DOHH2 (cell line): ENCODE data around the gene SLC5A6.

Experiments
- H3F3A ChIP-seq: fragments of 200-600 bp; sonication (generic), shearing (Covaris generic); 2 replicates; pipeline ENCODE4 v1.6.0; 2016; ENCODE audit warnings: antibody characterized with exemption, mild to moderate bottlenecking; ENCODE audit not compliant: control insufficient read depth, insufficient read depth
- H3K27ac ChIP-seq: fragments of 200-600 bp; sonication (generic); 2 replicates; pipeline ENCODE4 v1.5.1; 2014; ENCODE audit warnings: low read depth, mild to moderate bottlenecking, low read length, moderate library complexity
- H3K27me3 ChIP-seq: fragments of 200-600 bp; sonication (generic); 2 replicates; pipeline ENCODE4 v1.6.1; 2014; ENCODE audit warnings: mild to moderate bottlenecking, low read length, mixed read lengths; ENCODE audit not compliant: control insufficient read depth
- H3K36me3 ChIP-seq: fragments of 200-600 bp; sonication (generic); 2 replicates; pipeline ENCODE4 v1.6.1; 2014; ENCODE audit warnings: mild to moderate bottlenecking, low read length, moderate library complexity, mixed read lengths; ENCODE audit not compliant: control insufficient read depth
- H3K4me1 ChIP-seq: fragments of 200-600 bp; sonication (generic); 2 replicates; pipeline ENCODE4 v1.6.1; 2014; ENCODE audit warnings: mild to moderate bottlenecking, low read length, mixed read lengths; ENCODE audit not compliant: control insufficient read depth
- H3K4me2 ChIP-seq: fragments of 200-600 bp; sonication (generic); 2 replicates; pipeline ENCODE4 v1.6.0; 2014; ENCODE audit warnings: mild to moderate bottlenecking, low read length, moderate library complexity
- H3K4me3 ChIP-seq: fragments of 200-600 bp; sonication (generic); 2 replicates; pipeline ENCODE4 v1.5.1; 2014; ENCODE audit warnings: mild to moderate bottlenecking, low read length, mixed read lengths
- H3K79me2 ChIP-seq: fragments of 200-600 bp; sonication (generic); 2 replicates; pipeline ENCODE4 v1.6.1; 2014; ENCODE audit warnings: mild to moderate bottlenecking, low read length, mixed read lengths; ENCODE audit not compliant: control insufficient read depth
- H3K9me2 ChIP-seq: fragments of 200-600 bp; sonication (generic); replicated peaks from 2 replicates; pipeline ENCODE4 v1.6.1; 2014; ENCODE audit warnings: mild to moderate bottlenecking, low read length, mixed read lengths; ENCODE audit not compliant: control insufficient read depth
- H3K9me3 ChIP-seq: fragments of 200-600 bp; sonication (generic); 2 replicates; pipeline ENCODE4 v1.6.1; 2014; ENCODE audit warnings: antibody characterized with exemption, low read length, mixed read lengths; ENCODE audit not compliant: control insufficient read depth, insufficient read depth
- H4K20me1 ChIP-seq: fragments of 200-600 bp; sonication (generic); 2 replicates; pipeline ENCODE4 v1.6.0; 2014; ENCODE audit warnings: low read depth, mild to moderate bottlenecking, antibody characterized with exemption, low read length, moderate library complexity; ENCODE audit not compliant: control insufficient read depth, insufficient read depth
- EZH2phosphoT487 ChIP-seq: fragments of 200-600 bp; sonication (generic); IDR thresholded peaks from 2 replicates; pipeline ENCODE4 v1.6.1; 2017; ENCODE audit warnings: borderline replicate concordance, mild to moderate bottlenecking, antibody characterized with exemption, low read length, moderate library complexity, mixed read lengths
- TF ChIP-seq, protein P1 (sequence below): fragments of 200-600 bp; sonication (generic); IDR thresholded peaks from one replicate; pipeline ENCODE4 v1.5.1; 2014; ENCODE audit warnings: antibody characterized with exemption, mild to moderate bottlenecking, low read depth, low read length; ENCODE audit not compliant: poor library complexity, severe bottlenecking

Gene SLC5A6

DNA sequence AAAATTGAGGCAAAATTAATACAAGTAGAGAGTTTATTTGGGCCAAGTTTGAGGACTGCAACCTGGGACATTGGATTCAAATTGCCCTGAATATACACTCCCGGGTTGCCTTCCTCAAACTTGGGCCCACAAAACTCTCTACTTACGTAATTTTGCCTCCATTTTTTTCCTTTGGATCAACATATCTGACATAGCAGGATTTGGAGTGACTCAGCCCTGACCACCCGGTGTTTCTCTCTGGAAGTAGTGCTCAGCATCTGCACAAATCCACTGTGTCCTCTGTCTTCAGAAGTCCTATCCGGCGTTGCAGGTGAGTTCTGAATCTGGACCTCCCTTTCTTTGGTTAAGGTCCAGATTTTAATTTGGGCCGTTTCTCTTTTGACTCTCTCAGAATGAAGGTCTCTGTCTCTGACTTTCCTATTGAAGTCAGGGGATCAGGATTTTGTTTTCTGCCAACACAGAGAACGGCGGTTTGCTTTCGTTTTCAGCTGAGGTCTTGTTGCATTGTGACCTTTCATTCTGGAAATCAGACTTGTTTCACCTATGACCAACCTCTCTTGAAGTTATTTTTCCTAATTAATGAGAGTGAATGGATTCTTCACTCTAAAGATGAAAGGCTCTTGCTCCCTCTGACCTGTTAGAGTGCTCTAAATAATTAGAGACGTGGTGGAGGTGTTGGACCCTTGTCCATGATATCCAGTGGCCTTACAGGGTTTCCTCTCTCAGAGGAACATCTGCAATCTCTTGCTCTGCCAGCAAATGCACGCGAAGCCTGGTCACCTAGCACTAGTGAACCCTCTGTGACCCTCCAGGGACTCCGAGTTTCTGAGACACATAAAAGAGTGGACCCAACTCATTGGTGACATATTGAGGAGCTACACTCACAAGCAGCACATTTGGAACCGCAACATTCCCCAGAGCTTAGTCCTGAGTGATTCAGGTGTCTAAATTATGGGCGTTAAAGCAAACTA, 49.6 kb downstream of the SLC5A6 start:
- Histone ChIP-seq H3K36me3 (no peaks in the 10 kb centered on the region), H3K4me2 (no peak overlapping the region), H3K27ac (no peak overlapping the region), H3K79me2 (no peaks in the 10 kb centered on the region), H3K4me1 (peaks cover 24% of the 10 kb centered on the region), H3K9me3 (no peaks in the 10 kb centered on the region), H3K4me3 (no peak overlapping the region), H3K9me2 (no peaks in the 10 kb centered on the region), H4K20me1 (no peaks in the 10 kb centered on the region), H3F3A (no peaks in the 10 kb centered on the region; the same call in 1 of the 2 replicates), H3K27me3 (no peaks in the 10 kb centered on the region)
- TF ChIP-seq EZH2phosphoT487, result no peak
- TF ChIP-seq, protein P1, sequence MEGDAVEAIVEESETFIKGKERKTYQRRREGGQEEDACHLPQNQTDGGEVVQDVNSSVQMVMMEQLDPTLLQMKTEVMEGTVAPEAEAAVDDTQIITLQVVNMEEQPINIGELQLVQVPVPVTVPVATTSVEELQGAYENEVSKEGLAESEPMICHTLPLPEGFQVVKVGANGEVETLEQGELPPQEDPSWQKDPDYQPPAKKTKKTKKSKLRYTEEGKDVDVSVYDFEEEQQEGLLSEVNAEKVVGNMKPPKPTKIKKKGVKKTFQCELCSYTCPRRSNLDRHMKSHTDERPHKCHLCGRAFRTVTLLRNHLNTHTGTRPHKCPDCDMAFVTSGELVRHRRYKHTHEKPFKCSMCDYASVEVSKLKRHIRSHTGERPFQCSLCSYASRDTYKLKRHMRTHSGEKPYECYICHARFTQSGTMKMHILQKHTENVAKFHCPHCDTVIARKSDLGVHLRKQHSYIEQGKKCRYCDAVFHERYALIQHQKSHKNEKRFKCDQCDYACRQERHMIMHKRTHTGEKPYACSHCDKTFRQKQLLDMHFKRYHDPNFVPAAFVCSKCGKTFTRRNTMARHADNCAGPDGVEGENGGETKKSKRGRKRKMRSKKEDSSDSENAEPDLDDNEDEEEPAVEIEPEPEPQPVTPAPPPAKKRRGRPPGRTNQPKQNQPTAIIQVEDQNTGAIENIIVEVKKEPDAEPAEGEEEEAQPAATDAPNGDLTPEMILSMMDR, result no peak

DNA sequence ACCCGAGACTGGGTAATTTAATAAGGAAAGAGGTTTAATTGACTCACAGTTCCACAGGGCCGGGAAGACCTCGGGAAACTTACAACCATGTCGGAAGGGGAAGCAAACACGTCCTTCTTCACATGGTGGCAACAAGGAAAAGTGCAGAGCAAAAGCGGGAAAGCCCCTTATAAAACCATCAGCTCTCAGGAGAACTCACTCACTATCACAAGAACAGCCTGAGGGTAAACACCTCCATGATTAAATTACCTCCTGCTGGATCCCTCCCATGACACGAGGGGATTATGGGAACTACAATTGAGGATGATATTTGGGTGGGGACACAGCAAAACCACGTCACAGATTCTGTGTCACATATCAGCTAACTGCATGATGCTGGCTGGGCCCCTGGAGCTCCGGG, 51.9 kb downstream of the SLC5A6 start:
- Histone ChIP-seq H3K9me2 (no peaks in the 10 kb centered on the region), H3K9me3 (no peaks in the 10 kb centered on the region), H3K4me3 (no peak overlapping the region), H3K27me3 (no peaks in the 10 kb centered on the region), H3K36me3 (no peaks in the 10 kb centered on the region), H3K4me2 (no peak overlapping the region), H3K27ac (no peak overlapping the region), H3K79me2 (no peaks in the 10 kb centered on the region), H3F3A (no peaks in the 10 kb centered on the region; the same call in 1 of the 2 replicates), H3K4me1 (peaks cover 20% of the 10 kb centered on the region), H4K20me1 (no peaks in the 10 kb centered on the region)
- TF ChIP-seq EZH2phosphoT487, result no peak

DNA sequence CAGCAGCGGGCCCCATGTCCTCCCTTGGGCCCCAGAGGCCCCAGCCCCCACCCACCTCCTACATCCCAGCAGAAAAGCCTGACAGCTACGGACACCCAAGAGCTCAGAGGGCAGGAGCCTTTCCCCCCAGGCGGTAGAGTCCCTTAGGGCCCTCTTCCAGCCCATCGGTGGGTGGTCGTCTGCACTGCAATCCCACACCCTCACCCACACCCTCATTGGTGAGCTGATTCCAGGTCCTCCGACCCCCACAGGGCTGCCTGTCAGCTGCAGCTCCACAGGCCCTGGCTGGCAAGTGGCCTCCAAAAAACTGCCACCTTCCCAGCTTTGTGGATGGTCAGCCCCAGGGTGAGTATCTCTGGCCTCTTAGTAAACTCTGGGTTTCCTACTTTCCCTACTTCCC, 52.8 kb downstream of the SLC5A6 start:
- H3K27me3 ChIP-seq, result no peaks in the 10 kb centered on the region
- H3K9me2 ChIP-seq, result no peaks in the 10 kb centered on the region
- no peaks in the 10 kb centered on the region; the same call in 1 of the 2 replicates for H3F3A ChIP-seq
- no peaks in the 10 kb centered on the region for H3K36me3 ChIP-seq
- no peak for TF ChIP-seq EZH2phosphoT487
- TF ChIP-seq, protein P1, result no peak
- H4K20me1 ChIP-seq, result no peaks in the 10 kb centered on the region
- no peaks in the 10 kb centered on the region for H3K79me2 ChIP-seq
- H3K4me3 ChIP-seq, result no peak overlapping the region
- no peak overlapping the region for H3K4me2 ChIP-seq
- no peaks in the 10 kb centered on the region for H3K9me3 ChIP-seq
- H3K4me1 ChIP-seq, result peaks cover 11% of the 10 kb centered on the region
- H3K27ac ChIP-seq, result no peak overlapping the region

DNA sequence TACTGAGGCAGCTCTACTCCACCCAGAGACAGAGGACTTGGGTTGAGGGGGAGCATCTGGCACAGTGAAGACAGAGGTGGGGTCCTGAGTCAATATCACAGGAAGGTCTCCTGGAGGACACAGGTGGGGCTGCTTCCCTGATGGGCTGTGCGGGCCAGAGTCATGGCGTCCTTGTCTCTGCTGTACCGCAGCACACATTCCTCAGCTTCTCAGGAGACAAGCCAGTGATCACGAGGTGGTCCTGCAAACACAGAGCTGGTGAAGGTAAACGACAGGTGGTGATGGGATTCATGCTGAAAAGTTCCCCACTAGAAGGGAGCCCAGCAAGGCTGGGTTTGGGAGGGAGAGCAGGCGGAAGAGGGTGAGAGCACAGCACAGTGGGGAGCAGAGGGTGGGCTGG, 53.6 kb downstream of the SLC5A6 start:
- Histone ChIP-seq H3K27me3 (no peaks in the 10 kb centered on the region), H3K9me2 (no peaks in the 10 kb centered on the region)

More for the DNA sequence above, 53.6 kb downstream of the SLC5A6 start:
- Histone ChIP-seq H3F3A (no peaks in the 10 kb centered on the region; the same call in 1 of the 2 replicates), H3K9me3 (no peaks in the 10 kb centered on the region), H3K36me3 (no peaks in the 10 kb centered on the region), H3K27ac (no peak overlapping the region), H3K79me2 (no peaks in the 10 kb centered on the region), H3K4me2 (no peak overlapping the region), H3K4me1 (peaks cover 3% of the 10 kb centered on the region), H4K20me1 (no peaks in the 10 kb centered on the region), H3K4me3 (no peak overlapping the region)
- TF ChIP-seq, protein P1, result no peak
- no peak for TF ChIP-seq EZH2phosphoT487
